ENCODE measurements around the gene COL8A2. TPM values are rescaled to one million over a fixed set of nuclear protein-coding genes. Genes with fewer than 3 reads are reported as not detected.

The COL8A2 gene
- polyA plus RNA-seq, 1 donor from 2014 or later: not detected

- Histone ChIP-seq H3K27ac (ENCODE audit: low read length) (no peak overlapping the region), H3K79me2 (replicated peaks; ENCODE audit: insufficient read depth, low read length) (peaks cover 31% of the 10 kb centered on the region), H4K20me1 (ENCODE audit: insufficient read depth) (peaks cover 15% of the 10 kb centered on the region), H3K27me3 (ENCODE audit: insufficient read depth, low read depth, low read length) (no peaks in the 10 kb centered on the region), H3K9ac (ENCODE audit: low read length) (no peak overlapping the region), H3K9me2 (ENCODE audit: insufficient read depth, low read length) (no peaks in the 10 kb centered on the region), H3K4me2 (ENCODE audit: low read length) (no peak overlapping the region), H3K4me3 (ENCODE audit: low read length) (no peak overlapping the region), H3K36me3 (ENCODE audit: insufficient read depth, low read length) (peaks cover 7% of the 10 kb centered on the region), H2AFZ (ENCODE audit: low read depth, low read length) (no peak overlapping the region), H3K9me3 (ENCODE audit: low read length) (no peaks in the 10 kb centered on the region), H3F3A (ENCODE audit: insufficient read depth, low read length, poor library complexity, severe bottlenecking) (no peaks in the 10 kb centered on the region)
- no peak for TF ChIP-seq MXI1 (conservative IDR thresholded peaks at IDR 0.05; ENCODE audit: poor library complexity, severe bottlenecking)
- TF ChIP-seq EP300 (conservative IDR thresholded peaks at IDR 0.05; ENCODE audit: poor library complexity, severe bottlenecking): no peak
- TF ChIP-seq CTCF (IDR thresholded peaks at IDR 0.05; ENCODE audit: poor library complexity, severe bottlenecking): no peak
- no peak for TF ChIP-seq SMC3 (conservative IDR thresholded peaks at IDR 0.05; ENCODE audit: poor library complexity)
- no peak for TF ChIP-seq REST (IDR thresholded peaks at IDR 0.05; ENCODE audit: borderline replicate concordance)
- TF ChIP-seq TAF1 (IDR thresholded peaks at IDR 0.05; ENCODE audit: low read depth): no peak
- no peak for TF ChIP-seq POLR2AphosphoS5 (IDR thresholded peaks at IDR 0.05)
- no peak for TF ChIP-seq EZH2 (IDR thresholded peaks at IDR 0.05; ENCODE audit: borderline replicate concordance, insufficient read depth, low read length, poor library complexity, severe bottlenecking)
- no peak for TF ChIP-seq RAD21 (conservative IDR thresholded peaks at IDR 0.05)
Observed at GRCh38 chr1:36170643-36171412, 45.8 kb upstream of the COL8A2 start.

GRCh38 chr1:36168514-36168913 lies 43.5 kb upstream of the COL8A2 start:
- Histone ChIP-seq H2AFZ (ENCODE audit: low read depth, low read length) (no peak overlapping the region), H3K9ac (ENCODE audit: low read length) (no peak overlapping the region), H3K27me3 (ENCODE audit: insufficient read depth, low read depth, low read length) (no peaks in the 10 kb centered on the region), H3F3A (ENCODE audit: insufficient read depth, low read length, poor library complexity, severe bottlenecking) (no peaks in the 10 kb centered on the region), H3K27ac (ENCODE audit: low read length) (no peak overlapping the region), H3K36me3 (ENCODE audit: insufficient read depth, low read length) (peaks cover 7% of the 10 kb centered on the region), H3K9me2 (ENCODE audit: insufficient read depth, low read length) (no peaks in the 10 kb centered on the region), H3K4me2 (ENCODE audit: low read length) (no peak overlapping the region), H3K9me3 (ENCODE audit: low read length) (no peaks in the 10 kb centered on the region), H3K79me2 (replicated peaks; ENCODE audit: insufficient read depth, low read length) (peaks cover 51% of the 10 kb centered on the region), H4K20me1 (ENCODE audit: insufficient read depth) (peaks cover 11% of the 10 kb centered on the region), H3K4me3 (ENCODE audit: low read length) (no peak overlapping the region)
- TF ChIP-seq EP300 (conservative IDR thresholded peaks at IDR 0.05; ENCODE audit: poor library complexity, severe bottlenecking) (no peak), TAF1 (IDR thresholded peaks at IDR 0.05; ENCODE audit: low read depth) (no peak), REST (IDR thresholded peaks at IDR 0.05; ENCODE audit: borderline replicate concordance) (no peak), MXI1 (conservative IDR thresholded peaks at IDR 0.05; ENCODE audit: poor library complexity, severe bottlenecking) (no peak), POLR2AphosphoS5 (IDR thresholded peaks at IDR 0.05) (no peak), CTCF (IDR thresholded peaks at IDR 0.05; ENCODE audit: poor library complexity, severe bottlenecking) (no peak), SMC3 (conservative IDR thresholded peaks at IDR 0.05; ENCODE audit: poor library complexity) (no peak), RAD21 (conservative IDR thresholded peaks at IDR 0.05) (no peak), EZH2 (IDR thresholded peaks at IDR 0.05; ENCODE audit: borderline replicate concordance, insufficient read depth, low read length, poor library complexity, severe bottlenecking) (no peak)

All from neural cell (in vitro differentiated cells).